IPS-20b (cell line): ENCODE results near the gene ZBTB46.
A peak's percentile ranks its signal among the peaks of the same experiment; 100 is the strongest.

ENCODE experiments used
- H3K27ac ChIP-seq: one replicate; pipeline ENCODE4 v1.5.1; 2013; ENCODE audit warnings: low read length
- H3K27me3 ChIP-seq: 2 replicates; pipeline ENCODE4 v1.6.1; 2013; ENCODE audit warnings: mild to moderate bottlenecking, low read length, inconsistent platforms; ENCODE audit not compliant: insufficient read depth
- H3K36me3 ChIP-seq: 2 replicates; pipeline ENCODE4 v1.6.1; 2013; ENCODE audit warnings: low read depth, mild to moderate bottlenecking, inconsistent platforms, low read length, moderate library complexity; ENCODE audit not compliant: insufficient read depth
- H3K4me1 ChIP-seq: 2 replicates; pipeline ENCODE4 v1.6.1; 2013; ENCODE audit warnings: mild to moderate bottlenecking, control low read depth, inconsistent platforms, low read length, moderate library complexity; ENCODE audit not compliant: insufficient read depth
- H3K4me3 ChIP-seq: 2 replicates; pipeline ENCODE4 v1.5.1; 2013; ENCODE audit warnings: mild to moderate bottlenecking, low read length, inconsistent platforms
- H3K9ac ChIP-seq: 2 replicates; pipeline ENCODE4 v1.6.1; 2013; ENCODE audit warnings: low read depth, mild to moderate bottlenecking, inconsistent platforms, low read length, moderate library complexity
- H3K9me3 ChIP-seq: 2 replicates; pipeline ENCODE4 v1.6.1; 2013; ENCODE audit warnings: mild to moderate bottlenecking, low read depth, low read length, inconsistent platforms; ENCODE audit not compliant: insufficient read depth

Gene ZBTB46

DNA sequence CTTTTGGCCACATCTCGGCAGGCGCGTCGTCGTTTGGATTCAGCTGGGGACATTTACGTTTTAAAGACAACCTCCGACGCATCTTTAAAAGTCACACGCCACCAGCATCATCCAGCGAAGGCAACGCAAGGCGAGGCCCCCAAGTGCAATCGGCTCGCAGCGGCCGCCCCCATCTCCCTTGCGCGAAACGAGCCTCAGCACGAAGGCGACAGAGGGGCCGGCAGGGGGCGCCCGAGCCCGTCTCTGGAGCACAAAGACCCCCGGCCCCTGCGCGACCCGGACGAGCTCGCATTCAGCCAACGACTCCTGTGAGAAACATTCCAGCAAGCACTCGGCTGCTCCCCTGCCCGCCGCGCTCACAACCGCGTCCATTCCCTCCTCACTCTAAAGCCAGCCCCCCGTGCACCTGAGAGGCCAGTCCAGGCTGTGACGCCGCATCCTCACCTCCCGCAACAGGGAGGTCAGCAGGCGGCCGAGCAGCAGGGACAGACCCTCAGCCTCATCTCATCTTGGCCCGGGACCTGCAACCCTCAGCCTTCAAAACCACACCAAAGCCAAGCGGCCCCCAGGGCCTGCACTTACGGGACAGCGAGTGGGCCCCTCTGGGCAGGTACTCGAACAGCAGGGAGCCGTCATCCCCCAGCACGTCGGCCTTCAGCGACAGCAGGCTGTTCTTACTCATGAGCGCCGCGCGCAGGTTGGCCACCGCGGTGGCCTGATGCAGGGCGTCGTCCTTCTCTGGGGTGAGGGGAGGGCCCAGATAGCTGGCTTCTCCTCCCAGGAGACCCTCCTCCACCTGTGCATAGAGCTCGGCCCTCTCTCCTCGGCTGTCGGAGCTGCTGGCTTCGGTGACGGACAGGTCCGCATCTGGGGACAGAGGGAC is 55.7 kb downstream of the ZBTB46 start:
- H3K4me1 ChIP-seq, result no peaks in the 10 kb centered on the region; the same call in none of the 2 replicates
- no peak overlapping the region for H3K27ac ChIP-seq
- no peaks in the 10 kb centered on the region for H3K36me3 ChIP-seq
- no peaks in the 10 kb centered on the region for H3K27me3 ChIP-seq
- H3K9ac ChIP-seq, result peak overlapping the region; percentile 67; the same call in 1 of the 2 replicates
- H3K4me3 ChIP-seq, result peak overlapping the region; percentile 74
- H3K9me3 ChIP-seq, result no peaks in the 10 kb centered on the region

DNA sequence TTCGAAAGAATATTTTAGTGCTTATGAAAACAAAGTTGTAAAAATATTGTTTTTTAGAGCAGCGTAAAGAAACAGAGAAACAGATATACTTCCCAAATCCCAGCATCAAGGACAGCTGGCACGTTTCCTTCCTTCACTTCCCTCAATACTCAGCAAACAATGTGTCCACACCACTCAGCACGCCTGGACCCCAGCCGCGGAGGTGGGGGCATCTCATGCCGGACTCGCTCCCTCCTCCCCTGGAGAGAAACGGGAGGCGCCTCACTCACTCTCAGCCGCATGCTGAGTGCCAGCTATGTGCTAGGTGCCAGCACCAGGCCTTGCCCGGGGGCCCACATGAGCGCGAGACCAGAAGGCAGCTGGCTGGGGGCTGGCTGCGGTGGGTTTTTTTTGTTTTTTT is 56.8 kb downstream of the ZBTB46 start:
- H3K4me1 ChIP-seq, result no peaks in the 10 kb centered on the region; the same call in none of the 2 replicates
- H3K9ac ChIP-seq, result no peak overlapping the region
- H3K27me3 ChIP-seq, result no peaks in the 10 kb centered on the region
- H3K27ac ChIP-seq, result no peak overlapping the region
- no peak overlapping the region for H3K4me3 ChIP-seq
- no peaks in the 10 kb centered on the region for H3K9me3 ChIP-seq
- no peaks in the 10 kb centered on the region for H3K36me3 ChIP-seq

DNA sequence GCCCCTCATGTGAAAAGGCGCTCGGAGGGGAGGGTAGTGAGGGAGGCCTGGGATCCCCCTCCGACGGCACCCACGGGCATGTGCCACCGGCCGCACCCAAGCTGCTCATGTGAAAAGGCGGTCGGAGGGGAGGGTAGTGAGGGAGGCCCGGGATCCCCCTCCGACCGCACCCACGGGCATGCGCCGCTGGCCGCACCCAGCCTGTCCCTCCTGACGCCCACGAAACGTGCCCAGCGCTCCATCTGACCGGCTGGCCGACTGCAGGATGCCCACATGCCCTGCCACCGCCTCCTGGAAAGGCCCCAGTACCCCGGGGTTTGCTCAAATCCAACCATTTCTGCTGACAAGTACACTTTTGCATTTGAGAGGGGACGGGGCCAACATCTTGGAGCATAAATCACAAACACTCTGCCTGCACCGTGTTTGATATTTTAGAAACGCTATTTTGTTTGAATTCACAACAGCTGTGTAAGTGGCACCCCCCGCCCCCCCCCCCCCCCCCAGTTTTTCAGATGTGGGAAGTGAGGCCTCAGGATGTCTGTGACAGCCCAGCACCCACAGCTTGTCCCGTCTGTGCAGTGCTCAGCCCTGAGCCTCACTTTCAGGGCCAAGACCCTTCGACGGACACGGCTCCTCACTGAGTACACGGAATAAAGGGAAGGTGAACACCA is 57.4 kb downstream of the ZBTB46 start:
- Histone ChIP-seq H3K27me3 (no peaks in the 10 kb centered on the region), H3K9ac (no peak overlapping the region), H3K9me3 (no peaks in the 10 kb centered on the region), H3K36me3 (no peaks in the 10 kb centered on the region; the same call in 1 of the 2 replicates), H3K4me1 (no peaks in the 10 kb centered on the region; the same call in none of the 2 replicates), H3K27ac (no peak overlapping the region), H3K4me3 (no peak overlapping the region)

DNA sequence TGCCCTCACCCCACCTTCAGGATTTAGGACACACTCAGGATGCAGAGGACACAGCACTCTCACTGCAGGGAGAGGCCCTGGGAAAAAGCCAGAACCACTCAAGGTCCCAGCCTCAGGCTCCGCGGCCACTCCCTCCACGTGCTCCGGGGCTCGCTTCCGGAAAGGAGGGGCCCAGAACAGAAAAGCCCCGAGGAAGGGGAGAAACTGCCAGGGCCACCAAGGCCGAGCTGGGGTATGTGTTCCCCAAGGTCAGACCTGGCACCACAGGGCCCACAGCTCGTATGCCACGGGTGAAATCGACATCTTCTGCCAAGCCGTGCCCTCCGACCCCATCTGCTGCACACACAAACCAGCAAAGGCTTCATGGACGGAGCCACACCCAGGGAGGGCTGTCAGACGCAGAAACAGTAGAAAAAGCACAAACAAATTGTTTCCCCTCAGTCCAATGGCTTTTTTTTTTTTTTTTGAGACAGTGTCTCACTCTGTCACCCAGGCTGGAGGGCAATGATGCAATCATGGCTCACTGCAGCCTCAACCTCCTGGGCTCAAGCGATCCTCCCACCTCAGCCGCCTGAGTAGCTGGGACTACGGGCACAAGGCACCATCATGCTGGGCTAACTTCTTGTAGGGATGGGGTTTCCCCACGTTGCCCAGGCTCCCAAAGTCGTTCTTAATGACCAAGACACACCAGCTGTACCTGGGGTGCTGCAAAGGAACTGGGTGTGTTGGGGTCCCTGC is 58.1 kb downstream of the ZBTB46 start:
- H3K36me3 ChIP-seq, result no peaks in the 10 kb centered on the region; the same call in 1 of the 2 replicates
- no peak overlapping the region for H3K27ac ChIP-seq
- no peak overlapping the region for H3K4me3 ChIP-seq
- H3K27me3 ChIP-seq, result no peaks in the 10 kb centered on the region
- H3K9ac ChIP-seq, result no peak overlapping the region
- H3K9me3 ChIP-seq, result no peaks in the 10 kb centered on the region
- H3K4me1 ChIP-seq, result no peaks in the 10 kb centered on the region; the same call in 1 of the 2 replicates

DNA sequence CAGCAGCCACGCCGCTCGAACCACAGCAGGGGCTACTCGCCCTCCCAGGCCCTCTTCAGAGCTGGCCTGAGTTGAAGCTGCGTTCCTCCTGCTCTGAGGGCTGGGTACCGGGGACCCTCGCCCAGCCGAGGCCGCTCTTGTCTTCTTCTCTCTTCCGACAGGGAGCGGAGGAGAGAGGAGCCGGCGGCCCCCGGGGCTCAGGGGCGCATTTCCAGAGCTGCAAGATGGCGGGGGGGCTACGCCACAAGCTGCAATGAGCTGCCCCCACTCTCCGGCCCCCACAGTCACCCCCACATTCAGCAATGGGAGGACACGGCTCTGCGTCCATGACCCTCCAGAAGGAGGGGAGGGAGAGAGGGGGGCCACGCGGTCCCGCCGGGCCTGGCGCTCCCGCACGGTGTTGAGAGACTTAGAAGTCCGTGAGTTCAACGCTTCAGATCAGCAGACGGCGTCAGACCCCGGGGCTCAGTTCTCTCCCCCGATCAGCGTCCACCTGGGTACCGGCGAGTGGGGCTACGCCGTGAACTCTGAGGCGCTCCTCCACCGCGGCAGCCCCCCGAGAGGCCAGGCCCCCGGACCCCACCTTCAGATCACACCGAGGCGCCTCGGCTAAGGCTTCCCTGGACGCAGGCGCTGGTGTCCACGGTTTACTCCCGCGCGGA is 59.9 kb downstream of the ZBTB46 start:
- no peaks in the 10 kb centered on the region for H3K27me3 ChIP-seq
- H3K9ac ChIP-seq, result no peak overlapping the region
- no peak overlapping the region for H3K4me3 ChIP-seq
- H3K27ac ChIP-seq, result no peak overlapping the region
- H3K36me3 ChIP-seq, result no peaks in the 10 kb centered on the region; the same call in 1 of the 2 replicates
- H3K4me1 ChIP-seq, result no peaks in the 10 kb centered on the region; the same call in 1 of the 2 replicates
- H3K9me3 ChIP-seq, result no peaks in the 10 kb centered on the region

DNA sequence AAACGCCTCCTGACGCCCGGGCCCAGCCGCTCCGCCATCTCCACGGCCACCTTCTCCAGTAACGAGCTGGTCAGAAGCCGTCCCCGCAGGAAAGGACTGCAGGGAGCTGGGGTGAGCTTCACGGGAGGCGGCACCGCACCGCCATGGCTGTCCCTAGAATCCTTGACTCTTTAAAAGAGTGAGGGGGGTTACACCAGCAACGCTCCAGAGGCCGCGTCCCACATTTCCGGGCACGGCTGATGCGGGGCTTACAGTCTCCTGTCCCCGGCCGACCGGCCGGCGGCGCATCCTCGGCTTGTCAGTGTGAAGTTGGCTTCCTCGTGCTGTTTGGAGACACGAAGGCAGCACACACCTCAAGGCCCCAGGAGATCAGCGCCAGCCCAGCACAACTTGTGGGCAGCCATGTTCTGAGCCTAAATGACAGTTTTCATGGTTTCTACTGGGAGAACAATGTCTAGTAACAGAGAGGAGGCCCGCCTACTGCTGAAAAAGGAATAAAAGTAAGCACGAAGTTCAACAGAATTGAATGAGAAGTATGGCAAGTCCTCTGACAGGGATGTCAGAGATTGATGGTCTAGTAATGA is 61.1 kb downstream of the ZBTB46 start:
- Histone ChIP-seq H3K9ac (no peak overlapping the region), H3K36me3 (no peaks in the 10 kb centered on the region; the same call in 1 of the 2 replicates), H3K4me1 (no peaks in the 10 kb centered on the region), H3K27me3 (no peaks in the 10 kb centered on the region), H3K9me3 (no peaks in the 10 kb centered on the region), H3K27ac (no peak overlapping the region), H3K4me3 (no peak overlapping the region)

DNA sequence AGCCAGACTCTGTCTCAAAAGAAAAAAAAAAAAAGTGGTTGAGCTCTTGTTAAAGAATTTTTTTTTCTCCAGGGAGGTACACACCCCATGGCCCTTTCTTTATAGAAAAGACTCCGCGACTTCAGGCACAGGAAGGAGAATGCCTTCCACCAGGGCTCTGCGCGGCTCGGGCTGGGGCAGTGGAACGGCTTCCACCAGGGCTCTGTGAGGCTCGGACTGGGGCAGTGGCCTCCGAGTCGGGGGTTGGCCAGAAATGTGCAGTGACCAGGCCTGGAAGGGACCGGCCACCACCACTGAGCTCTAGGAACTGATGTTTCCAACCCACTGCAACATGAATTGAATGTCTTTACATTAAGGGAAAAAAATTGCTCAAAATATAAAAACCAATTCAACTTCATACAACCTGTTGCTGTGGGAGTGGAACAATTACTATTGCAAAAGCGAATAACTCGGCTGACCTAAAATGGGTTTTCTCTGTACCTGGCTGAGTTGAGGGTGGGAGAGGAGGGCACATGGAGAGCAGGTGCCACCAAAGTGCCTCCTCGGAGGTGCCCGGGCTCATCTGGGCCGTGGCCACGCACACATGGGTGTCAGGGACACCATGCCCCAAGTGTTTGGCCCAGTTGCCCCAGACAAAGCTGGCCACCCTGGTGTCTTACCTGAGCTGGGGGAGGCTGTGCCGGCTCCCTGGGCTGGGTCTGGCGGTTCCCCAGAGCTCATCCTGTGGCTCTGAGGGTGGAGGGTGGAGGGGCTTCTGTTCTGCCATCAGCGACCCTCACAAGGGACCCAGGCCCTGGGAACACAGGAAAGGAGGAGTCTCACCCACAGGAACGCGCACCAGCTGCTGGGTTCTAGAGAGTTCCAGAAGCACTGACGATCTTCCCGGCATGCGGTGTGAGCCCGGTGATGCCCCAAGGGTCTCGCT is 62.2 kb downstream of the ZBTB46 start:
- Histone ChIP-seq H3K4me1 (no peaks in the 10 kb centered on the region), H3K27ac (no peak overlapping the region), H3K36me3 (no peaks in the 10 kb centered on the region; the same call in 1 of the 2 replicates), H3K4me3 (no peak overlapping the region), H3K9ac (no peak overlapping the region), H3K27me3 (no peaks in the 10 kb centered on the region), H3K9me3 (no peaks in the 10 kb centered on the region)

DNA sequence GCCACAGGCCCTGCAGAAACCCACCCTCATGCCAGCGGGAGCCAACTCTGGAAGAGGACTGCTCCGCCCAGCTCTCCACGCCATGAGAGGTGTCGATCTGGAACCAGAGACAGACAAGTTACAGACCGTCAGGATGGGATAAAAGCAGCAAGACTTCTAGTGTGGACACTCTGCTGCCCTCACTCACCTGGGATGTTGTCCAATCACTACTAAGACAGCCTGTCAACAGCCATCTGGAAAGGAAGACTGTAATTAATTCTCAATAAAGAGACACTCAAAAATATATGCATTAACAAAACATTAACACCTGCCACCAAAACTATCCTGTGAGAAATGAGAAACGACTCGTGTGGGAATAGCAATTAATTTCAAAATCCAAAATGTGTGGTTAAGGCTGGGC is 63.2 kb downstream of the ZBTB46 start:
- Histone ChIP-seq H3K27ac (no peak overlapping the region), H3K36me3 (no peaks in the 10 kb centered on the region; the same call in 1 of the 2 replicates), H3K4me1 (no peaks in the 10 kb centered on the region), H3K9me3 (no peaks in the 10 kb centered on the region), H3K4me3 (no peak overlapping the region), H3K27me3 (no peaks in the 10 kb centered on the region), H3K9ac (no peak overlapping the region)

DNA sequence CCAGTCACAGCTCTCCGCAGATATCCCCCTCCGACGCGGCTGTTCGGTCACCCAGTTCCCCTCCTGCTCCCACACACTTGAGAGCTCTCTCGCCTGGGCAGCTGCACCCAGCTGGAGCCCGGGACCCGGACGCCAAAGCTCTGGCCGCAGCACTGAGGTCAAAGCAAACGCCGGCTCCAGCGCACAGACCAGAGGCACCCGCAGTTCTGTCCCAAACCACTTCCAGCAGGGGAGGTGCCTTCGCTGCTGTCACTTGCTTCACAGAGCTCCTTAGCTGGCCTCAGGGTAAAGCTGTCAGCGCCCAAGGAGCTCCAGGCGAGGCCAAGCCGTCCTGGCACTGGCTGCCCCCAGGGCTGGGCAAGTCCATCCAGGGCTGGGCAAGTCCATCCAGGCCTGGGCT is 63.6 kb downstream of the ZBTB46 start:
- H3K9me3 ChIP-seq, result no peaks in the 10 kb centered on the region
- no peaks in the 10 kb centered on the region; the same call in 1 of the 2 replicates for H3K36me3 ChIP-seq
- H3K27me3 ChIP-seq, result no peaks in the 10 kb centered on the region
- no peak overlapping the region for H3K9ac ChIP-seq
- no peak overlapping the region for H3K27ac ChIP-seq
- no peak overlapping the region for H3K4me3 ChIP-seq
- H3K4me1 ChIP-seq, result no peaks in the 10 kb centered on the region

DNA sequence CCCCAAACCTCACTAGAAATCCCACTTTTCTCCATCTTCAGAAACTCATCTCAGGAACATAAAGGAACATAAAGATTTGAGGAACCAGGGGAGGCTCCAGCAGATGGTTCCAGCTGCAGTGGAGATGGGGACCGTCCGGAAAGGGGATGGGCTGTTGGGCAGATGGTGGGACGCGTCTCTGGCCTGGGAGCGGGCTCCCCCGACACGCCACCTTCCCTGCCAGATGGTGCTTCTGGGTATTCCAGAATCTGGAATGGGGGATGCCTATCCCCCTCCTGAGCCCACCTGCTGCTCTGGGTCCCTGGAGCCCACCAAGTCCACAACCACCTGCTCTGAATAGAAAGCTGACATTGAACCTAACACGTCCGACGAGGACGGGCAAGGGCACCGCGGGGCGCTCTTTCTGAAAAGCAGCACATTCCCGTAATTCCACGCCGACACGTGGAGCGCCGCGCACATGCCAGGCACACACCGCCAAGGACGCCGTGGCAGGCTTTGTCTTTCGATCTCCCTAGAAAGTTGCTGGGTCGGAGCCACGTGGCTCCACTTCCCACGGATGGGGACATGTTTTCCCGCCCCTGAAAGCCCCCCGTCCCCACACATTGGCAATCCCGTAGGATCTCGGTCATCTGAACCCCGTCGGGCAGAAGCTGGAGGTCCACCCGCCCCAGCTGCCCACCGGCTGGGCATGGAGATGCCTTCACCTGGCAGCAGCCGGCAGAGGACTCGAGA is 64.2 kb downstream of the ZBTB46 start:
- Histone ChIP-seq H3K27me3 (no peaks in the 10 kb centered on the region), H3K9ac (no peak overlapping the region), H3K36me3 (no peaks in the 10 kb centered on the region; the same call in 1 of the 2 replicates), H3K4me1 (no peaks in the 10 kb centered on the region), H3K4me3 (no peak overlapping the region), H3K27ac (no peak overlapping the region), H3K9me3 (no peaks in the 10 kb centered on the region)
